ENCODE data around the gene PIK3CB.

DNA sequence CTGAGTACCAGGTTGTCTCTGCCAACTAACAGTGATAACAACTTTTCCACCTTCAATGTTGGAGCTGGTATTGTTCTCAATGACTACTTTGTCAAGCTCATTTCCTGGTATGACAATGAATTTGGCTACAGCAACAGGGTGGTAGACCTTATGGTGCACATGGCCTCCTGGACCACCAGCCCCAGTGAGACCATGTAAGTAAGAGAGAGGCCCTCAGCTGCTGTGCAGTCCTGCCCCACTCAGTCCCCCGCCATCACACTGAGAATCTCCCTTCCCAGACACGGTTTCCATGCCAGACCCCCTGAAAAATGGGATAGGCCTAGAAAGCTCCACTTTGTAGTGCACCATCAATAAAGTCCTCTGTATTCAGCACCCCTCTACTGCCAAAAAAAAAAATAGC, 56.1 kb downstream of the PIK3CB start:
- TF ChIP-seq, protein P1, sequence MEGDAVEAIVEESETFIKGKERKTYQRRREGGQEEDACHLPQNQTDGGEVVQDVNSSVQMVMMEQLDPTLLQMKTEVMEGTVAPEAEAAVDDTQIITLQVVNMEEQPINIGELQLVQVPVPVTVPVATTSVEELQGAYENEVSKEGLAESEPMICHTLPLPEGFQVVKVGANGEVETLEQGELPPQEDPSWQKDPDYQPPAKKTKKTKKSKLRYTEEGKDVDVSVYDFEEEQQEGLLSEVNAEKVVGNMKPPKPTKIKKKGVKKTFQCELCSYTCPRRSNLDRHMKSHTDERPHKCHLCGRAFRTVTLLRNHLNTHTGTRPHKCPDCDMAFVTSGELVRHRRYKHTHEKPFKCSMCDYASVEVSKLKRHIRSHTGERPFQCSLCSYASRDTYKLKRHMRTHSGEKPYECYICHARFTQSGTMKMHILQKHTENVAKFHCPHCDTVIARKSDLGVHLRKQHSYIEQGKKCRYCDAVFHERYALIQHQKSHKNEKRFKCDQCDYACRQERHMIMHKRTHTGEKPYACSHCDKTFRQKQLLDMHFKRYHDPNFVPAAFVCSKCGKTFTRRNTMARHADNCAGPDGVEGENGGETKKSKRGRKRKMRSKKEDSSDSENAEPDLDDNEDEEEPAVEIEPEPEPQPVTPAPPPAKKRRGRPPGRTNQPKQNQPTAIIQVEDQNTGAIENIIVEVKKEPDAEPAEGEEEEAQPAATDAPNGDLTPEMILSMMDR (IDR thresholded peaks at IDR 0.05) = no peak
- TF ChIP-seq EP300 (IDR thresholded peaks at IDR 0.05) = no peak
